CD4-positive, alpha-beta T cell (primary cell): ENCODE data around the gene ARMC9. TPM values are rescaled to one million over a fixed set of nuclear protein-coding genes. Genes with fewer than 3 reads are reported as not detected.

Experiments
- ATAC-seq: fragments of 200-7000 bp; cut with Tn5 transposase; one replicate; pipeline ENCODE4 v1.10.0; 2022; ENCODE audit warnings: mild to moderate bottlenecking; ENCODE audit not compliant: poor library complexity
- CTCF ChIA-PET: fragments of 350-600 bp; sonication (Branson Sonifier 250); formaldehyde crosslinking; loops from one replicate; lab custom pipeline; 2021; ENCODE audit warnings: antibody characterized with exemption, inconsistent platforms; lab: Charles Lee
- POLR2A ChIA-PET: fragments of 350-600 bp; sonication (Branson Sonifier 250); formaldehyde crosslinking; loops from one replicate; lab custom pipeline; 2021; ENCODE audit warnings: antibody characterized with exemption, inconsistent platforms; lab: Charles Lee
- DNase-seq, 14 experiments: peaks; one replicate each; pipeline ENCODE4 v3.0.0-alpha.2; 2013 to 2020; ENCODE audit warnings: mixed read lengths in 2 of 14
- H3K27ac ChIP-seq, 2 donors: one replicate each; pipeline versions ENCODE4 v1.5.1 to v1.7.0; 2013; ENCODE audit warnings: low read length in 2 of 2, low read depth in 1 of 2, mild to moderate bottlenecking in 1 of 2
- H3K27me3 ChIP-seq, 2 experiments: 1 replicate in 1 of 2; 2 replicates in 1 of 2; pipeline versions ENCODE4 v1.6.1 to v1.7.0; 2013; ENCODE audit warnings: low read length in 2 of 2, control low read depth in 1 of 2, mild to moderate bottlenecking in 1 of 2, moderate library complexity in 1 of 2; ENCODE audit not compliant: insufficient read depth in 2 of 2, control insufficient read depth in 1 of 2
- H3K36me3 ChIP-seq: one replicate; pipeline ENCODE4 v1.6.1; 2013; ENCODE audit warnings: low read length, control low read depth; ENCODE audit not compliant: insufficient read depth
- H3K4me1 ChIP-seq: one replicate; pipeline ENCODE4 v1.6.1; 2013; ENCODE audit warnings: low read length, control low read depth; ENCODE audit not compliant: insufficient read depth
- H3K4me3 ChIP-seq: one replicate; pipeline ENCODE4 v1.5.1; 2013; ENCODE audit warnings: mild to moderate bottlenecking, low read length, moderate library complexity
- H3K9me3 ChIP-seq, 2 experiments: 1 replicate in 1 of 2; 2 replicates in 1 of 2; pipeline versions ENCODE4 v1.6.1 to v1.7.0; 2013; ENCODE audit warnings: low read length in 2 of 2, mild to moderate bottlenecking in 2 of 2, control low read depth in 1 of 2, moderate library complexity in 1 of 2; ENCODE audit not compliant: control insufficient read depth in 1 of 2, insufficient read depth in 1 of 2
- H3K27ac Mint-ChIP-seq: one replicate; pipeline ENCODE4 v1.8.0; 2020; ENCODE audit warnings: mixed read lengths
- H3K27me3 Mint-ChIP-seq: one replicate; pipeline ENCODE4 v1.8.0; 2021; ENCODE audit warnings: mixed read lengths
- H3K36me3 Mint-ChIP-seq: one replicate; pipeline ENCODE4 v1.8.0; 2021; ENCODE audit warnings: low read depth, mixed read lengths
- H3K4me1 Mint-ChIP-seq: one replicate; pipeline ENCODE4 v1.8.0; 2021; ENCODE audit warnings: low read depth, mixed read lengths
- H3K4me3 Mint-ChIP-seq: one replicate; pipeline ENCODE4 v1.8.0; 2020; ENCODE audit warnings: mild to moderate bottlenecking, mixed read lengths
- H3K9me3 Mint-ChIP-seq: one replicate; pipeline ENCODE4 v1.8.0; 2020; ENCODE audit warnings: mixed read lengths
- CTCF ChIP-seq: fragments of 200-600 bp; IDR thresholded peaks from one replicate; pipeline ENCODE4 v1.8.0; 2022; ENCODE audit warnings: antibody characterized with exemption, mild to moderate bottlenecking
- intact Hi-C, 2 experiments: fragments of 100-400 bp; cut with DNase I in 1 of 2; cut with micrococcal nuclease in 1 of 2; formaldehyde crosslinking; loops; one replicate each; pipeline versions ENCODE4 v1.15.1 to v1.9.0; 2023 to 2025; cut with DNase I, micrococcal nuclease
- total RNA-seq, 174 experiments: library from RNA in 2 of 174; stranded (reverse) in 2 of 174; gene quantifications; one replicate each; pipeline ENCODE4 v1.2.3 and lab custom pipeline; 2021 to 2026

The ARMC9 gene
- total RNA-seq, 2 experiments from 2014 or later, result 0.16 to 0.42 TPM

GRCh38 chr2:231189571-231190495 is 8.6 kb upstream of the ARMC9 start:
- intact Hi-C loops, result no loop called here
- H3K27ac Mint-ChIP-seq, result no peak overlapping the region
- H3K4me1 Mint-ChIP-seq, result no peaks in the 10 kb centered on the region
- peaks cover 0 to 6% of the 10 kb centered on the region in 2 experiments for H3K9me3 ChIP-seq
- no peak overlapping the region for H3K4me3 ChIP-seq
- no peak for TF ChIP-seq CTCF
- H3K36me3 Mint-ChIP-seq, result no peaks in the 10 kb centered on the region
- no peaks in the 10 kb centered on the region for H3K36me3 ChIP-seq
- ATAC-seq (no peak), DNase-seq (no peak)
- H3K27ac ChIP-seq, result no peak overlapping the region
- peaks cover 2% of the 10 kb centered on the region for H3K4me1 ChIP-seq
- peaks cover 17 to 31% of the 10 kb centered on the region in 2 experiments for H3K27me3 ChIP-seq
- ChIA-PET CTCF (no interaction called here), POLR2A (interaction anchor here (0.6 kb wide), 1 partner anchor 8 kb away, joined by 4 read pairs; no protein-coding TSS in a partner anchor)
- no peak overlapping the region for H3K4me3 Mint-ChIP-seq
- H3K27me3 Mint-ChIP-seq, result peaks cover 27% of the 10 kb centered on the region
- no peaks in the 10 kb centered on the region for H3K9me3 Mint-ChIP-seq

- no peak for ATAC-seq
- DNase-seq, result no peak
- H3K36me3 ChIP-seq, result no peaks in the 10 kb centered on the region
- TF ChIP-seq CTCF, result no peak
- Mint-ChIP-seq H3K27ac (no peak overlapping the region), H3K9me3 (no peaks in the 10 kb centered on the region), H3K36me3 (no peaks in the 10 kb centered on the region), H3K27me3 (peaks cover 27% of the 10 kb centered on the region), H3K4me1 (no peaks in the 10 kb centered on the region), H3K4me3 (no peak overlapping the region)
- peaks cover 0 to 6% of the 10 kb centered on the region in 2 experiments for H3K9me3 ChIP-seq
- POLR2A ChIA-PET, result no interaction called here
- CTCF ChIA-PET, result no interaction called here
- no peak overlapping the region for H3K27ac ChIP-seq
- no peak overlapping the region for H3K4me3 ChIP-seq
- intact Hi-C loops, result no loop called here
- peaks cover 17 to 31% of the 10 kb centered on the region in 2 experiments for H3K27me3 ChIP-seq
- peaks cover 2% of the 10 kb centered on the region for H3K4me1 ChIP-seq
Observed at GRCh38 chr2:231190531-231191197, 7.8 kb upstream of the ARMC9 start.

- peaks cover 2% of the 10 kb centered on the region for H3K4me1 ChIP-seq
- peaks cover 0 to 6% of the 10 kb centered on the region in 2 experiments for H3K9me3 ChIP-seq
- ChIA-PET CTCF (interaction anchor here (0.7 kb wide), 1 partner anchor 9 kb away, joined by 3 read pairs; no protein-coding TSS in a partner anchor), POLR2A (no interaction called here)
- H3K27me3 ChIP-seq, result peaks cover 17 to 31% of the 10 kb centered on the region in 2 experiments
- no peak overlapping the region for H3K27ac ChIP-seq
- Mint-ChIP-seq H3K36me3 (no peaks in the 10 kb centered on the region), H3K9me3 (no peaks in the 10 kb centered on the region), H3K4me3 (no peak overlapping the region), H3K4me1 (no peaks in the 10 kb centered on the region), H3K27ac (no peak overlapping the region), H3K27me3 (peaks cover 27% of the 10 kb centered on the region)
- no peak for ATAC-seq
- TF ChIP-seq CTCF, result no peak
- intact Hi-C loops, result no loop called here
- H3K36me3 ChIP-seq, result no peaks in the 10 kb centered on the region
- DNase-seq, result no peak
- no peak overlapping the region for H3K4me3 ChIP-seq
Observed at GRCh38 chr2:231191896-231192872, 6.2 kb upstream of the ARMC9 start.
